Body of pancreas (tissue), 4 donors: Measurements from ENCODE around the gene VWF.

ENCODE experiments used
- POLR2A ChIP-seq, 3 donors: fragments of 450-650 bp; IDR thresholded peaks; one replicate each; pipeline ENCODE4 v1.6.1; 2016; ENCODE audit warnings: antibody characterized with exemption in 3 of 3, mild to moderate bottlenecking in 2 of 3
- TF ChIP-seq, protein P1 (sequence below), 7 experiments: fragments of 450-650 bp in 4 of 7; fragments of 200-600 bp in 3 of 7; sonication (generic) in 3 of 7; IDR thresholded peaks; one replicate each; pipeline ENCODE4 v1.5.1; 2016 to 2019; ENCODE audit warnings: antibody characterized with exemption in 7 of 7

GRCh38 chr12:6038160-6038559, 86.3 kb downstream of the VWF start:
- no peak for TF ChIP-seq POLR2A (IDR thresholded peaks at IDR 0.05)
- TF ChIP-seq, protein P1, sequence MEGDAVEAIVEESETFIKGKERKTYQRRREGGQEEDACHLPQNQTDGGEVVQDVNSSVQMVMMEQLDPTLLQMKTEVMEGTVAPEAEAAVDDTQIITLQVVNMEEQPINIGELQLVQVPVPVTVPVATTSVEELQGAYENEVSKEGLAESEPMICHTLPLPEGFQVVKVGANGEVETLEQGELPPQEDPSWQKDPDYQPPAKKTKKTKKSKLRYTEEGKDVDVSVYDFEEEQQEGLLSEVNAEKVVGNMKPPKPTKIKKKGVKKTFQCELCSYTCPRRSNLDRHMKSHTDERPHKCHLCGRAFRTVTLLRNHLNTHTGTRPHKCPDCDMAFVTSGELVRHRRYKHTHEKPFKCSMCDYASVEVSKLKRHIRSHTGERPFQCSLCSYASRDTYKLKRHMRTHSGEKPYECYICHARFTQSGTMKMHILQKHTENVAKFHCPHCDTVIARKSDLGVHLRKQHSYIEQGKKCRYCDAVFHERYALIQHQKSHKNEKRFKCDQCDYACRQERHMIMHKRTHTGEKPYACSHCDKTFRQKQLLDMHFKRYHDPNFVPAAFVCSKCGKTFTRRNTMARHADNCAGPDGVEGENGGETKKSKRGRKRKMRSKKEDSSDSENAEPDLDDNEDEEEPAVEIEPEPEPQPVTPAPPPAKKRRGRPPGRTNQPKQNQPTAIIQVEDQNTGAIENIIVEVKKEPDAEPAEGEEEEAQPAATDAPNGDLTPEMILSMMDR (IDR thresholded peaks at IDR 0.05) = peak; percentile 24 to 75 (median 54)
